ENCODE data around the gene LRP2. TPM values are rescaled to one million over a fixed set of nuclear protein-coding genes. Genes with fewer than 3 reads are reported as not detected.

The LRP2 gene
- total RNA-seq, 1 donor, result under 0.01 TPM

DNA sequence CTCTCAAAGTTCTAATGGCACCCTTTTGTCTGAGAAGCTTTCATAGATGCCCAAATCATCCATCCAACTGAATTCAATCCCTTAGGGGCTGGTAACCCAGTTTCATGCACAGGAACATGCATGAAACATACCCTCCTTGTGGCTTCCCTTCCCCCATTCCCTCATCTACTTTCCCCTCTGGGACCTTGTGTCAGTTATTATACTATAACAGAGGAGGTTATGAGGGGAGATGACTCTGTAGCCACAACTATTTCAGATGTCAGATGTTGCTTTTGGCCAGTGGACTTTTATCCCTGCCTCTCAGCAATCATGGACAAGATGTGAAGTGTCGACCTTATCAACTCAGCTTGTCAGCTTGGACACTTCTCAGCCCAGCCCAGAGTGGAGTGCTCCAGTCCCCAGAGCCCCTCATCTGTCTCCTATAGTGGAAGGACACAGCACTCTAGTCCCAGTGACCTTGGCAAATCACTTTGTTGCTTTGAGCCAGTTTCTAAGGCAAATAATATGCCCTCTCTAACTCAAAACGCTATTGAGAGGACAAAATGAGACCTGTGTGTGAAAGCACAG, 284.6 kb downstream of the LRP2 start:
- no peak for DNase-seq (ENCODE audit: low read depth)
- TF ChIP-seq, protein P1, sequence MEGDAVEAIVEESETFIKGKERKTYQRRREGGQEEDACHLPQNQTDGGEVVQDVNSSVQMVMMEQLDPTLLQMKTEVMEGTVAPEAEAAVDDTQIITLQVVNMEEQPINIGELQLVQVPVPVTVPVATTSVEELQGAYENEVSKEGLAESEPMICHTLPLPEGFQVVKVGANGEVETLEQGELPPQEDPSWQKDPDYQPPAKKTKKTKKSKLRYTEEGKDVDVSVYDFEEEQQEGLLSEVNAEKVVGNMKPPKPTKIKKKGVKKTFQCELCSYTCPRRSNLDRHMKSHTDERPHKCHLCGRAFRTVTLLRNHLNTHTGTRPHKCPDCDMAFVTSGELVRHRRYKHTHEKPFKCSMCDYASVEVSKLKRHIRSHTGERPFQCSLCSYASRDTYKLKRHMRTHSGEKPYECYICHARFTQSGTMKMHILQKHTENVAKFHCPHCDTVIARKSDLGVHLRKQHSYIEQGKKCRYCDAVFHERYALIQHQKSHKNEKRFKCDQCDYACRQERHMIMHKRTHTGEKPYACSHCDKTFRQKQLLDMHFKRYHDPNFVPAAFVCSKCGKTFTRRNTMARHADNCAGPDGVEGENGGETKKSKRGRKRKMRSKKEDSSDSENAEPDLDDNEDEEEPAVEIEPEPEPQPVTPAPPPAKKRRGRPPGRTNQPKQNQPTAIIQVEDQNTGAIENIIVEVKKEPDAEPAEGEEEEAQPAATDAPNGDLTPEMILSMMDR (IDR thresholded peaks at IDR 0.05; ENCODE audit: insufficient read depth, low read depth, low read length), result no peak
- no peak overlapping the region for H3K4me3 ChIP-seq (ENCODE audit: low read depth, low read length)

Other genes with a start within 250 kb of the LRP2 start
- 5.6 and 6.1 TPM in 2 replicates for gene BBS5, start 117.0 kb upstream of the LRP2 start, total RNA-seq
- 0.32 and 0.43 TPM in 2 replicates for gene KLHL41, start 147.2 kb upstream of the LRP2 start, total RNA-seq
- gene FASTKD1, start 211.3 kb upstream of the LRP2 start, total RNA-seq, result 13.5 and 25.9 TPM in 2 replicates
- gene PPIG, start 221.8 kb upstream of the LRP2 start, total RNA-seq, result 21.6 and 35.8 TPM in 2 replicates